Measurements from ENCODE around the gene CCSER1. TPM values are rescaled to one million over a fixed set of nuclear protein-coding genes. Genes with fewer than 3 reads are reported as not detected.
"Not testable (repeated sequence)": the region's sequence is repeated elsewhere in the genome, so short reads cannot be mapped to it uniquely, and the experiment has no call there.

The CCSER1 gene
- total and polyA plus RNA-seq, 2 of the 8 experiments (the other 6 are each of a cell fraction or from before 2014, with no cell fraction given) = 0.26 to 0.84 TPM

- H3K4me3 ChIP-seq (ENCODE audit: extremely low read depth in 1 of 4, insufficient read depth in 2 of 4, low read depth in 3 of 4, low read length in 4 of 4); H4K20me1 ChIP-seq (replicated peaks in 1 of 2; ENCODE audit: control insufficient read depth in 1 of 2, insufficient read depth in 2 of 2, low read length in 2 of 2); H3K4me2 ChIP-seq (ENCODE audit: insufficient read depth in 1 of 2, low read depth in 2 of 2, low read length in 2 of 2); POLR2A ChIA-PET (ENCODE audit: partially characterized antibody); H3K79me1 ChIP-seq (ENCODE audit: low read depth, low read length); H3K23ac ChIP-seq (ENCODE audit: insufficient read length); H3K27me3 ChIP-seq (replicated peaks in 1 of 4; ENCODE audit: control insufficient read depth in 3 of 4, extremely low read depth in 1 of 4, insufficient read depth in 3 of 4, low read length in 3 of 4); H3K14ac ChIP-seq (ENCODE audit: insufficient read length); H3K23me2 ChIP-seq (ENCODE audit: low read depth, low read length); H3K9ac ChIP-seq (replicated peaks in 1 of 4; ENCODE audit: extremely low read depth in 1 of 4, low read depth in 3 of 4, low read length in 3 of 4); H2BK120ac ChIP-seq (replicated peaks; ENCODE audit: low read depth, low read length); H2BK20ac ChIP-seq (ENCODE audit: low read length); H3K18ac ChIP-seq (ENCODE audit: extremely low read depth, low read length); H4K91ac ChIP-seq (replicated peaks; ENCODE audit: insufficient read length, low read length); H4K8ac ChIP-seq (ENCODE audit: extremely low read depth, insufficient read depth, low read length); H3K36me3 ChIP-seq (ENCODE audit: control insufficient read depth in 2 of 4, insufficient read depth in 4 of 4, low read length in 3 of 4); H4K5ac ChIP-seq (ENCODE audit: insufficient read length, low read depth, low read length); DNase-seq (ENCODE audit: low read depth in 1 of 2, low spot score in 2 of 2); H3K56ac ChIP-seq (replicated peaks; ENCODE audit: insufficient read length, low read depth, low read length); H3K4ac ChIP-seq (replicated peaks; ENCODE audit: insufficient read length, low read depth, low read length); H2BK12ac ChIP-seq (ENCODE audit: low read depth, low read length); H2BK15ac ChIP-seq (ENCODE audit: low read length); H3K27ac ChIP-seq (ENCODE audit: low read depth, low read length); H2AK5ac ChIP-seq (ENCODE audit: low read depth, low read length); H2BK5ac ChIP-seq (ENCODE audit: low read depth, low read length); H3K4me1 ChIP-seq (replicated peaks in 1 of 4; ENCODE audit: control insufficient read depth in 3 of 4, insufficient read depth in 4 of 4, low read length in 3 of 4); H2AFZ ChIP-seq (ENCODE audit: low read length); H3K79me2 ChIP-seq (ENCODE audit: control insufficient read depth in 1 of 2, insufficient read depth in 2 of 2, low read length in 2 of 2); FAIRE-seq; H3K9me3 ChIP-seq (ENCODE audit: insufficient read depth in 2 of 2, low read depth in 1 of 2, low read length in 1 of 2): not testable (repeated sequence)
- CTCF ChIA-PET (ENCODE audit: partially characterized antibody) = interaction anchor here (0.6 kb wide), 1 partner anchor 629 kb away, joined by 3 read pairs; no protein-coding TSS in a partner anchor
- WGBS, 2 experiments (ENCODE audit: extremely low coverage in 1 of 2, insufficient coverage in 1 of 2, insufficient read length in 1 of 2, insufficient replicate concordance in 2 of 2, low coverage in 1 of 2, low lambda C conversion rate in 2 of 2, missing lambda C conversion rate in 1 of 2) = 97% methylated on average over 7 of the region's 9 CpGs; no CpG with 5 or more reads in 1 of the 2 experiments
These were observed 357.7 kb downstream of the CCSER1 start for GRCh38 chr4:90484894-90485293.
